Left renal pelvis (tissue), 4 donors: ENCODE measurements around the gene C1GALT1. TPM values are rescaled to one million over a fixed set of nuclear protein-coding genes. Genes with fewer than 3 reads are reported as not detected.

Experiments used
- DNase-seq, 4 donors: peaks; one replicate each; pipeline ENCODE4 v3.0.0-alpha.2; 2013; ENCODE audit warnings: low read depth in 4 of 4, low spot score in 3 of 4
- polyA plus RNA-seq, 4 donors: library from polyadenylated mRNA; unstranded; fragments of 120-200 nt; gene quantifications; one replicate each; pipeline ENCODE4 v1.2.1, GENCODE V29; 2013; ENCODE audit not compliant: insufficient read length in 4 of 4

Gene C1GALT1
- polyA plus RNA-seq, 4 donors: 32.4 to 53.6 (median 46.0) TPM

DNA sequence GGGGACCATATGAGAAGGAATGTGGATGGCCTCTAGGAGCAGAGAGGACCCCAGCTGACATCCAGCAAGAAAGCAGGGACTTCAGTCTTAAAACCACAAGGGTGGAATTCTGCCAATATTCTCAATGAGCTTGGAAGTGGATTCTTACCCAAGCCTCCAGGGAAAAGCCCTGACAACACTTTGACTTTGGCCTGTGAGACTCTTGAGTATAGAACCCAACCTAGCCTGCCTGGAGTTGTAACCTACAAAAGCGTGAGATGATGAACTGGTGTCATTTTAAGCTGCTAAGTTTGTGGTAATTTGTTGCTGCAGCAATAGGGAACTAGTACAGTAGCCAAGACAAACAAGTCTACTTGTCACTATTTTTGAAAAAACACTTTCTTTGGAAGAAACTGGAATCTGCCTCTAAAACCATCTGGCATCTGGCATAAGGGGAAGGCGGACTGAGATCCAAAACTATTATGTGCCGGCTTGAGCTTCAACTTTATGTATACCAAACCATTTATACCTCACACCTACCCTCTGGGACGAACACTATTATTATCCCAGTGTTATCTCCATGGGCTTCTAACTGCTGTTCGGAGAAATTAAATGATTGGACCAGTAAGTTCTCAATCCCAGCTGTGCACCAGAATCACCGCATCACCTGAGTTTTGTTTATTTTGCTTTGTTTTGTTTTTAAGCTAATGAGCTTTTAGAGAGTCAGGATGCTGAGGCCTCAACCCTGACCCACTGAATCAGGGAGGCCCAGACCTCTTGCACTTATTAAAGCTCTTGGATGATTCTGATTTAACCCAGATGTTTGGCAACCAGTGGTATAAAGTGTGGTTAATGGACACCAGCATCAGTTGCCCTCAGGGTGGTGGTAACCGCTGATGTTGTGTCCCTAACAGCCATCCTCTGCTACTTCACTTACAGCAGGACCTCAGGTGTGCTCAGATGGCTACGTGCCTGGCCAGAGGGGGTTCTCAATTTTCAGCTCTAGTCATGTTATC, 83.0 kb downstream of the C1GALT1 start:
- no peak for DNase-seq

DNA sequence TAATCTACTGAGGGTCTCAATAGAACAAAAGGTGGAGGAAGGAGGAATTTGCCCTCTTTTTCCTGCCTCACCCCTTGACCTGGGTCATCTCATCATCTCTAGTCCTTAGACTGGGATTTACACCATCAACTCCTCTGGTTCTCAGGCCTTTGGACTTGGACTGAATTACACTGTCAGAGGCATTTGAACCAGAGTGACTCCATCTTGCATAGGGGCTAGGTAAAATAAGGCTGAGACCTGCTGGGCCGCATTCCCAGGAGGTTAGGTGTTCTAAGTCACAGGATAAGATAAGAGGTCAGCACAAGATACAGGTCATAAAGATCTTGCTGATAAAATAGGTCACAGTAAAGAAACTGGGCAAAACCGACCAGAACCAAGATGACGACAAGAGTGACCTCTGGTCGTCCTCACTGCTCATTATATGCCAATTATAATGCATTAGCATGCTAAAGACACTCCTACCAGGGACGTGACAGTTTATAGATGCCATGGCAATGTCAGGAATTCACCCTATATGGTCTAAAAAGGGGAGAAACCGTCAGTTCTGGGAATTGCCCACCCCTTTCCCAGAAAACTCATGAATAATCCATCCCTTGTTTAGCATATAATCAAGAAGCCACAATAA, 84.0 kb downstream of the C1GALT1 start:
- no peak for DNase-seq

GRCh38 chr7:7271094-7271874, 88.9 kb downstream of the C1GALT1 start:
- no peak for DNase-seq

DNA sequence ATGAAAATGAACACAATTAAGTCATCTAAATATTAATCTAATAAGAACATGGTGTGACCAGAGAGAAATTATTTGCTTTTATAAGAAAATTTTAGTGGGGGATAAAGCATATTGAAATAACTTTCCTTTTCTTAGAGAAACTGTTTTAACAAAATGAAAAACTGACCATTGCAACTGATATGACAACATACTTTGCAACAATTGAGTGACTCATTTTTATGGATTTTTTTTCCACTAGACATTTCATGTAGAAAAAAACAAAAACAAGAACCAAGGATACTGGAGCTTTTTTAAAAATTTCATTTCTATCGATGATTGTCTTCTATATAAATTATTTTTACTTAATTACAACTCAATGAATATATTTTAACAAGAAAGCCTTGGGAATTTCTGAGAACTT, 90.0 kb downstream of the C1GALT1 start:
- no peak for DNase-seq

GRCh38 chr7:7274782-7275181, 92.4 kb downstream of the C1GALT1 start:
- DNase-seq: no peak

- DNase-seq: no peak
Measured at GRCh38 chr7:7276161-7276560, 93.8 kb downstream of the C1GALT1 start.

- DNase-seq: no peak
Measured at GRCh38 chr7:7290429-7291122, 108.2 kb downstream of the C1GALT1 start.

DNA sequence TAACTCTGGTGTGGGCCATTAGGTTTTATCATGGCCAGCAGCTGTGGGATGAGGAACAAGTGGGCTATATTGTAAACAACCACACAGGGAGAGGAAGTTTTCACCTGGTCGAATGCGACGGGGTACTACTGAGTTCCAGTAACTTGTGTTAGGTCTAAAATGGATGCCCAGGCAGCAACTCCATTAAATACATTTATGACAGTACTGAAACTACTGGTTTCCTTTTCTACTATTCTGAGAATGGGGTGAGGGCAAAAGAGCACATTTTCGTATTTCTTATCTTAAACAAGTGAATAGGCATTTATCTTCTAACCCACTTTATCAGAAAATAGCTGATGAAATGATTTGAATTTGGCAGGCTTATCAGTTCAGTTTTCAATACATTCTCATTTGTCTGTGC, 109.7 kb downstream of the C1GALT1 start:
- no peak for DNase-seq

DNA sequence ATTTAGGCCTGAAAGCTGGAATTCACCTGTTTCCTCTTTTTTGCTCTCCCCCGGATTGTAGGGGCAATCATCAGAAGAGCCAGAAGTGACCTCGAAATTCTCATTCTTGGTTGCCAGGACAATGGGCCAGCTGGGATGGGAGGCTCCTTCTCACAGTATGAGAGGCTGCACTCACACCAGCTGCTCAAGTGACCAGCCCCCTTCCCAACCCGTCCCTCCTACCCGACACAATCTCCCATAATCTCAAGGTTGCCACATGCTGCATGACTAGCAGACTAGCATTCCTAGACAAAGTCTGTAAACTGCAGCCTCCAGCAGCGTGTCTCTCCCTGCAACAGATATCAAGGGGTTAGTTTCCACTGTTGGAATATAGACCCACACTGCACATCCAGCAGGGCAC, 110.3 kb downstream of the C1GALT1 start:
- DNase-seq: no peak

- no peak for DNase-seq
Measured at GRCh38 chr7:7293092-7293491, 110.7 kb downstream of the C1GALT1 start.

- no peak for DNase-seq
Measured at GRCh38 chr7:7294911-7295310, 112.6 kb downstream of the C1GALT1 start.
